DOHH2 (cell line): ENCODE results near the gene FAM53A.

Experiments used
- H3F3A ChIP-seq: fragments of 200-600 bp; sonication (generic), shearing (Covaris generic); 2 replicates; pipeline ENCODE4 v1.6.0; 2016; ENCODE audit warnings: antibody characterized with exemption, mild to moderate bottlenecking; ENCODE audit not compliant: control insufficient read depth, insufficient read depth
- H3K27ac ChIP-seq: fragments of 200-600 bp; sonication (generic); 2 replicates; pipeline ENCODE4 v1.5.1; 2014; ENCODE audit warnings: low read depth, mild to moderate bottlenecking, low read length, moderate library complexity
- H3K27me3 ChIP-seq: fragments of 200-600 bp; sonication (generic); 2 replicates; pipeline ENCODE4 v1.6.1; 2014; ENCODE audit warnings: mild to moderate bottlenecking, low read length, mixed read lengths; ENCODE audit not compliant: control insufficient read depth
- H3K36me3 ChIP-seq: fragments of 200-600 bp; sonication (generic); 2 replicates; pipeline ENCODE4 v1.6.1; 2014; ENCODE audit warnings: mild to moderate bottlenecking, low read length, moderate library complexity, mixed read lengths; ENCODE audit not compliant: control insufficient read depth
- H3K4me1 ChIP-seq: fragments of 200-600 bp; sonication (generic); 2 replicates; pipeline ENCODE4 v1.6.1; 2014; ENCODE audit warnings: mild to moderate bottlenecking, low read length, mixed read lengths; ENCODE audit not compliant: control insufficient read depth
- H3K4me2 ChIP-seq: fragments of 200-600 bp; sonication (generic); 2 replicates; pipeline ENCODE4 v1.6.0; 2014; ENCODE audit warnings: mild to moderate bottlenecking, low read length, moderate library complexity
- H3K4me3 ChIP-seq: fragments of 200-600 bp; sonication (generic); 2 replicates; pipeline ENCODE4 v1.5.1; 2014; ENCODE audit warnings: mild to moderate bottlenecking, low read length, mixed read lengths
- H3K79me2 ChIP-seq: fragments of 200-600 bp; sonication (generic); 2 replicates; pipeline ENCODE4 v1.6.1; 2014; ENCODE audit warnings: mild to moderate bottlenecking, low read length, mixed read lengths; ENCODE audit not compliant: control insufficient read depth
- H3K9me2 ChIP-seq: fragments of 200-600 bp; sonication (generic); replicated peaks from 2 replicates; pipeline ENCODE4 v1.6.1; 2014; ENCODE audit warnings: mild to moderate bottlenecking, low read length, mixed read lengths; ENCODE audit not compliant: control insufficient read depth
- H3K9me3 ChIP-seq: fragments of 200-600 bp; sonication (generic); 2 replicates; pipeline ENCODE4 v1.6.1; 2014; ENCODE audit warnings: antibody characterized with exemption, low read length, mixed read lengths; ENCODE audit not compliant: control insufficient read depth, insufficient read depth
- H4K20me1 ChIP-seq: fragments of 200-600 bp; sonication (generic); 2 replicates; pipeline ENCODE4 v1.6.0; 2014; ENCODE audit warnings: low read depth, mild to moderate bottlenecking, antibody characterized with exemption, low read length, moderate library complexity; ENCODE audit not compliant: control insufficient read depth, insufficient read depth
- EZH2phosphoT487 ChIP-seq: fragments of 200-600 bp; sonication (generic); IDR thresholded peaks from 2 replicates; pipeline ENCODE4 v1.6.1; 2017; ENCODE audit warnings: borderline replicate concordance, mild to moderate bottlenecking, antibody characterized with exemption, low read length, moderate library complexity, mixed read lengths
- TF ChIP-seq, protein P1 (sequence below): fragments of 200-600 bp; sonication (generic); IDR thresholded peaks from one replicate; pipeline ENCODE4 v1.5.1; 2014; ENCODE audit warnings: antibody characterized with exemption, mild to moderate bottlenecking, low read depth, low read length; ENCODE audit not compliant: poor library complexity, severe bottlenecking

The FAM53A gene

DNA sequence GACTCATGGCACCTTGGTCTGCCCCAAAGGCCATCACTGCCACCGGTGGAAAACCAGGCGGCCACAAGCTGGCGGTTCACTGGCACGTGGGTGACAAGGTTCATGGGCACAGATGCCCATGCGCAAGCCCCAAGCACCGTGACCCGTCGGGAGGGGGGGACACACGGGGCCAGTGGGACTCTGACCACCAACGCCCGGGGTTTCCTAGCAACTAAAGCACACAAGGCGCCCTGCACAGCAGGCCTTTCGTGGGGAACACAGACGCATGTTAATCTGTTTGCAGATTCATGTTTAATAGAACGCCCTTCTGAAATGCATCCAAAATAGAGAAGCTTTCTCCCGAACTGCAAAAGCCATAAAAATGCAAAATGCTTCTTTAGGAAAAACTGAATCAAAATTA is 43.9 kb downstream of the FAM53A start:
- H3K4me2 ChIP-seq, result no peak overlapping the region

DNA sequence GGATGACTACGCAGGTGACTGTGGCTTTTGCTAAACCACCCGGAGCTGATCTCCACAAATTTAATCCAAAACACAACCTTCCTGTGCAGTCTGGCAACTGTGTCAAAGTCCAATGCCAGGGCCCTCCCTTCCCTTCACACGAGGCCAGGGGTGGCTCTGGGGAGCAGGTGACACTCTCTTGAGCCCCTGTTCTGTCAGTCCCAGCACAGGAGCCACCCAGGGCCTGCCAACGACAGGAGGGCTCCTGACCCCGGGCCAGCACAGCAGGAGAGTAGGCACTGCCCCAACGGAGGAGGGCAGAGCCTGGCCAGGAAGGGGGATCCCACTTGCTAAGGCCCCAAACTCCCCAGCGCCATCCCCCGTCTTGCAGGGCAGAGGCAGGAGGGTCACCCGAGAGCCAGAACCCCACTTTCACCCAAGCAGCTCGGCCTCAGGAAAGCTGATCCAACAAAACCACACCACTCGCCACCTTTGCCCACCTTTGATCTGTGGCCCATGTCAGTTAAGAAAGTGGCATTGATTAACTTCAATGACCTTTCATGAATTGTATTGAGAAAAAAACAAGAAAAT is 44.7 kb downstream of the FAM53A start:
- TF ChIP-seq, protein P1, sequence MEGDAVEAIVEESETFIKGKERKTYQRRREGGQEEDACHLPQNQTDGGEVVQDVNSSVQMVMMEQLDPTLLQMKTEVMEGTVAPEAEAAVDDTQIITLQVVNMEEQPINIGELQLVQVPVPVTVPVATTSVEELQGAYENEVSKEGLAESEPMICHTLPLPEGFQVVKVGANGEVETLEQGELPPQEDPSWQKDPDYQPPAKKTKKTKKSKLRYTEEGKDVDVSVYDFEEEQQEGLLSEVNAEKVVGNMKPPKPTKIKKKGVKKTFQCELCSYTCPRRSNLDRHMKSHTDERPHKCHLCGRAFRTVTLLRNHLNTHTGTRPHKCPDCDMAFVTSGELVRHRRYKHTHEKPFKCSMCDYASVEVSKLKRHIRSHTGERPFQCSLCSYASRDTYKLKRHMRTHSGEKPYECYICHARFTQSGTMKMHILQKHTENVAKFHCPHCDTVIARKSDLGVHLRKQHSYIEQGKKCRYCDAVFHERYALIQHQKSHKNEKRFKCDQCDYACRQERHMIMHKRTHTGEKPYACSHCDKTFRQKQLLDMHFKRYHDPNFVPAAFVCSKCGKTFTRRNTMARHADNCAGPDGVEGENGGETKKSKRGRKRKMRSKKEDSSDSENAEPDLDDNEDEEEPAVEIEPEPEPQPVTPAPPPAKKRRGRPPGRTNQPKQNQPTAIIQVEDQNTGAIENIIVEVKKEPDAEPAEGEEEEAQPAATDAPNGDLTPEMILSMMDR, result no peak
- no peak for TF ChIP-seq EZH2phosphoT487

More for the DNA sequence above, 43.9 kb downstream of the FAM53A start:
- Histone ChIP-seq H4K20me1 (no peaks in the 10 kb centered on the region), H3K9me3 (no peaks in the 10 kb centered on the region), H3F3A (no peaks in the 10 kb centered on the region), H3K79me2 (no peaks in the 10 kb centered on the region), H3K4me1 (no peaks in the 10 kb centered on the region), H3K4me3 (no peak overlapping the region), H3K36me3 (no peaks in the 10 kb centered on the region), H3K27me3 (no peaks in the 10 kb centered on the region), H3K9me2 (no peaks in the 10 kb centered on the region), H3K27ac (no peak overlapping the region)
- TF ChIP-seq, protein P1, result no peak
- no peak for TF ChIP-seq EZH2phosphoT487

DNA sequence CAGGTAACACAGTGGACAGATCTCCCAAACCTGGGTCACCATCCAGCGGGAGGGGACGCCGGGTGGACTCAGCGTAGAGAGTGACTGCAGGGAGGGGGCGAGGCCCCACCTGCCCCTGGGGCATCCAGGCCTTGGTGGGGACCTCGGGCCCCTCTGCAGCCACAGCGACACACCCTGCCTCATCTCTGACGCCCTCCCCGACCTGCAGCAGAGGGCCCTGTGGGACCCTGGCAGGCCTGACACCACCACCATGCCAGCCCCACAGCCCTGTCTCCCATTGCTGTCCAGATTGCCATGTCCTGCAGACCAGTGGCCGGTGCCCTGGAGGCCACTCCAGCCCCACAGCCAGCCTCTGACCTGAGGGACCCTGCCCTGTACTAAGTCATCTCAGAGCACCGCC is 45.2 kb downstream of the FAM53A start:
- no peaks in the 10 kb centered on the region for H3K27me3 ChIP-seq
- no peaks in the 10 kb centered on the region for H4K20me1 ChIP-seq
- no peaks in the 10 kb centered on the region for H3K79me2 ChIP-seq
- no peaks in the 10 kb centered on the region for H3F3A ChIP-seq
- H3K4me1 ChIP-seq, result no peaks in the 10 kb centered on the region
- H3K9me3 ChIP-seq, result no peaks in the 10 kb centered on the region
- no peak overlapping the region for H3K4me2 ChIP-seq
- no peaks in the 10 kb centered on the region for H3K9me2 ChIP-seq
- TF ChIP-seq EZH2phosphoT487, result no peak
- TF ChIP-seq, protein P1, result no peak
- no peak overlapping the region for H3K4me3 ChIP-seq
- no peaks in the 10 kb centered on the region for H3K36me3 ChIP-seq
- H3K27ac ChIP-seq, result no peak overlapping the region

More for the DNA sequence above, 44.7 kb downstream of the FAM53A start:
- Histone ChIP-seq H3K4me2 (no peak overlapping the region), H3K36me3 (no peaks in the 10 kb centered on the region), H3F3A (no peaks in the 10 kb centered on the region), H3K79me2 (no peaks in the 10 kb centered on the region), H3K4me3 (no peak overlapping the region), H3K9me3 (no peaks in the 10 kb centered on the region), H3K27ac (no peak overlapping the region), H3K4me1 (no peaks in the 10 kb centered on the region), H3K27me3 (no peaks in the 10 kb centered on the region), H3K9me2 (no peaks in the 10 kb centered on the region), H4K20me1 (no peaks in the 10 kb centered on the region)

DNA sequence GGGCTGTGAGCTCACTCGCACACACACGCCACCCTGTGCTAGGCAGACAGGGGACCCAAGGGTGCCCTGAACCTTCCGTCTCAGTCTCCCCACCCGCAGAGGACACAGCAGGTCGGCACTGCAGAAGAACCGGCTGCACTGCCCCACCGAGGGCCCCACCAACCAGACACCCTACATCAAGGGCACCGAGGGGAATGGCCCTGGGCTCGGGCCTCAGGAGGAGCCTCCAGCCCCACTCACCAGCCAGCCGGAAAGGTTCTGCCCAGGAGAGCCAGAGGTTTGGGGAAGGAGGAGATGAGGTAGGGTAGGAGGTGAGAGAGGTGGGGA is 45.9 kb downstream of the FAM53A start:
- H4K20me1 ChIP-seq, result no peaks in the 10 kb centered on the region
- H3K27ac ChIP-seq, result no peak overlapping the region
- H3K4me3 ChIP-seq, result no peak overlapping the region
- no peaks in the 10 kb centered on the region for H3K27me3 ChIP-seq
- H3K4me2 ChIP-seq, result no peak overlapping the region
- H3K36me3 ChIP-seq, result no peaks in the 10 kb centered on the region
- no peaks in the 10 kb centered on the region for H3K79me2 ChIP-seq
- no peaks in the 10 kb centered on the region for H3K9me3 ChIP-seq
- H3F3A ChIP-seq, result no peaks in the 10 kb centered on the region
- H3K4me1 ChIP-seq, result no peaks in the 10 kb centered on the region
- TF ChIP-seq, protein P1, result no peak
- TF ChIP-seq EZH2phosphoT487, result no peak
- no peaks in the 10 kb centered on the region for H3K9me2 ChIP-seq
